ENCODE data around the gene KLK14.

Gene KLK14

GRCh38 chr19:51076631-51077213, 6.0 kb downstream of the KLK14 start:
- DNase-seq (ENCODE audit: low read depth, low spot score) = no peak
- H3K4me3 ChIP-seq (ENCODE audit: low read depth, low read length) = no peak overlapping the region
- ChIA-PET CTCF (interaction anchor here (1.7 kb wide), 1 partner anchor 20 kb away, joined by 5 read pairs; no protein-coding TSS in a partner anchor), POLR2A (no interaction called here)
- TF ChIP-seq CTCF (IDR thresholded peaks at IDR 0.05; ENCODE audit: insufficient read depth, low read length, missing control alignments) = no peak

GRCh38 chr19:51075998-51076397, 6.7 kb downstream of the KLK14 start:
- POLR2A ChIA-PET = no interaction called here
- TF ChIP-seq CTCF (IDR thresholded peaks at IDR 0.05; ENCODE audit: insufficient read depth, low read length, missing control alignments) = no peak
- DNase-seq (ENCODE audit: low read depth, low spot score) = no peak
- no peak overlapping the region for H3K4me3 ChIP-seq (ENCODE audit: low read depth, low read length)
- CTCF ChIA-PET = interaction anchor here (1.7 kb wide), 1 partner anchor 21 kb away, joined by 5 read pairs; no protein-coding TSS in a partner anchor

GRCh38 chr19:51071095-51071405, 11.6 kb downstream of the KLK14 start:
- POLR2A ChIA-PET = no interaction called here
- DNase-seq (ENCODE audit: low read depth, low spot score) = no peak
- H3K4me3 ChIP-seq (ENCODE audit: low read depth, low read length) = no peak overlapping the region
- no peak for TF ChIP-seq CTCF (IDR thresholded peaks at IDR 0.05; ENCODE audit: insufficient read depth, low read length, missing control alignments)
- CTCF ChIA-PET = no interaction called here

- ChIA-PET POLR2A (no interaction called here), CTCF (no interaction called here)
- no peak overlapping the region for H3K4me3 ChIP-seq (ENCODE audit: low read depth, low read length)
- DNase-seq (ENCODE audit: low read depth, low spot score) = no peak
- no peak for TF ChIP-seq CTCF (IDR thresholded peaks at IDR 0.05; ENCODE audit: insufficient read depth, low read length, missing control alignments)
These were observed 12.2 kb downstream of the KLK14 start for GRCh38 chr19:51070334-51071094.

- H3K4me3 ChIP-seq (ENCODE audit: low read depth, low read length) = no peak overlapping the region
- no peak for TF ChIP-seq CTCF (IDR thresholded peaks at IDR 0.05; ENCODE audit: insufficient read depth, low read length, missing control alignments)
- ChIA-PET CTCF (no interaction called here), POLR2A (no interaction called here)
- no peak for DNase-seq (ENCODE audit: low read depth, low spot score)
These were observed 16.1 kb downstream of the KLK14 start for GRCh38 chr19:51066393-51067186.

All from AG04449 (cell line).